ENCODE measurements around the gene MORN1.

DNA sequence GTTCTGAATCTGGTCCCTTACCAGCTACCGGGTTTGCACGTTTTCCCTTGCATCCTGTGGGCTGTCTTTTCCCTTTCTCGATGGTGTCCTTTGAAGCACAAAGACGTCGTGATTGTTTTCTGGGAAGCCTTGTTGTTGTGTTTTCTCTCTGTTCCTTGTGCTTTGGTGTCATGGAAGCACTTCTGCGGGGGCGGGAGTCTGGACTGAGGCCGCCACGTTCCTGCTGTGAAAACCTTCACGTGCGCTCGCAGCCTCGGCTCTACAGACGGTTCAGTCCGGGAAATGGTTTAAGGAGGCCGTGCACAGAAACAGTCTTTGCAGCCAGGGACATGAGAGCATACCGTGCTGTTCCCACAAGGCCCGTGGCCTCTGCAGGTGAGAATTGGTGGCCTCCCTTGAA is 94.7 kb downstream of the MORN1 start:
- TF ChIP-seq POLR2AphosphoS5 (IDR thresholded peaks at IDR 0.05; ENCODE audit: borderline replicate concordance, low read depth, low read length): no peak
- TF ChIP-seq EZH2 (IDR thresholded peaks at IDR 0.05): no peak
- TF ChIP-seq FOXP2 (optimal IDR thresholded peaks at IDR 0.05; ENCODE audit: control extremely low read depth, extremely low read length, insufficient read depth): no peak

Data from SK-N-MC (cell line).